Dendritic cell treated with granulocyte-macrophage colony-stimulating factor and Interleukin-4, amounts not matched to agents 40 ng/mL and 50 ng/mL, for 4 days (primary cell): ENCODE measurements around the gene SPPL2A.

Experiments
- H3K27ac Mint-ChIP-seq: one replicate; pipeline ENCODE4 v1.8.0; 2022; ENCODE audit warnings: mild to moderate bottlenecking, mixed read lengths
- H3K27me3 Mint-ChIP-seq: one replicate; pipeline ENCODE4 v1.8.0; 2022; ENCODE audit warnings: mild to moderate bottlenecking, mixed read lengths
- H3K36me3 Mint-ChIP-seq: one replicate; pipeline ENCODE4 v1.8.0; 2022; ENCODE audit warnings: low read depth, mixed read lengths
- H3K4me1 Mint-ChIP-seq: one replicate; pipeline ENCODE4 v1.8.0; 2022; ENCODE audit warnings: low read depth, mixed read lengths
- H3K4me3 Mint-ChIP-seq: one replicate; pipeline ENCODE4 v1.8.0; 2022; ENCODE audit warnings: mild to moderate bottlenecking, moderate library complexity, mixed read lengths
- H3K9me3 Mint-ChIP-seq: one replicate; pipeline ENCODE4 v1.8.0; 2022; ENCODE audit warnings: mixed read lengths
- intact Hi-C: fragments of 100-400 bp; cut with micrococcal nuclease; formaldehyde crosslinking; loops from one replicate; pipeline ENCODE4 v1.15.0; 2022

SPPL2A gene

DNA sequence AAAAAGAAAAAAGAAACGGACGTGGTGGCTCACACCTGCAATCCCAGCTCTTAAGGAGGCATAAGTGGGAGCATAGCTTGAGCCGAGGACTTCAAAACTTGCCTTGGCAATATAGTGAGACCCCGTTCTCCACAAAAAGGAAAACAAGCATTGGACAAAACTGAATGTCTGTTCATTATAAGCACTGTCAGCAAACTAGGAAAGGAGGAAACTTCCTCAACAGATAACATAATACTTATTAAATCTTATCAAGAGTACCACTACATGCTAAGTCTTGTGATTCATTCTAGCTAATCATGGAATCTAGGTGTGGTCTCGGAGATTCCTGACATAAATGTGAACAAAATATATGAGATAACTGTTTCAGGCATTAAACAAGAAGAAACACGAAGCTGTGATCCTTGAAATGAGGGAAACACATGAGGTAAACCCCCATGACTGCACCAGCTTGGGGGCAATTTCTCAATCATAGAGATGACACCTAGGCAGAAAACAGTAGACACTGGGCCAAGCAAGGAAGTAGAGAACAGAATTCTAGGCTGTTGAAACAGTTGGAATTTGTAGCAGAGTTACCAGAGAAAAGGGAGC lies 112.3 kb downstream of the SPPL2A start:
- intact Hi-C loops = no loop called here
- no peak overlapping the region for H3K27ac Mint-ChIP-seq
- peaks cover 98% of the 10 kb centered on the region for H3K36me3 Mint-ChIP-seq

DNA sequence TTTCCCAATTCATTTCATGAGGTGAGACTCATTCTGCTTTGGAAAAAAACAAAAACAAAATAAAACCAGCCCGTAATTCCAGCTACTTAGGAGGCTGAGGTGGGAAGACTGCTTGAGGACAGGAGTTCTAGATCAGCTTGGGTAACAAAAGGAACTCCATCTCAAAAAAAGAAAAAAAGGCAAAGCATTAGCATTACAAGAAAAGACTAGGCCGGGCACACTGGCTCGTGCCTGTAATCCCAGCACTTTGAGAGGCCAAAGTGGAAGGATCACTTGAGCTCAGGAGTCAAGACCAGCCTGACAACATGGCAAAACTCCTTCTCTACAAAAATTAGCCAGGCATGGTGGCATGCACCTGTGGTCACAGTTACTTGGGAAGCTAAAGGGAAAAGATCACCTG lies 112.8 kb downstream of the SPPL2A start:
- H3K27ac Mint-ChIP-seq = no peak overlapping the region
- H3K36me3 Mint-ChIP-seq = peaks cover 92% of the 10 kb centered on the region
- no peak overlapping the region for H3K4me3 Mint-ChIP-seq
- no peaks in the 10 kb centered on the region for H3K4me1 Mint-ChIP-seq
- no peaks in the 10 kb centered on the region for H3K27me3 Mint-ChIP-seq
- no peaks in the 10 kb centered on the region for H3K9me3 Mint-ChIP-seq
- intact Hi-C loops = no loop called here

More for the DNA sequence above, 112.3 kb downstream of the SPPL2A start:
- no peaks in the 10 kb centered on the region for H3K9me3 Mint-ChIP-seq
- no peaks in the 10 kb centered on the region for H3K4me1 Mint-ChIP-seq
- H3K27me3 Mint-ChIP-seq = no peaks in the 10 kb centered on the region
- no peak overlapping the region for H3K4me3 Mint-ChIP-seq
